Stimulated activated CD4-positive, alpha-beta T cell treated with anti-CD3 and anti-CD28 coated beads, Interleukin-2, amount 100 ng/mL, for 24 hours (primary cell): ENCODE data around the gene HS6ST1.

Experiments
- DNase-seq, 2 donors: peaks; one replicate each; pipeline ENCODE4 v3.0.0-alpha.2; 2020

HS6ST1 gene

DNA sequence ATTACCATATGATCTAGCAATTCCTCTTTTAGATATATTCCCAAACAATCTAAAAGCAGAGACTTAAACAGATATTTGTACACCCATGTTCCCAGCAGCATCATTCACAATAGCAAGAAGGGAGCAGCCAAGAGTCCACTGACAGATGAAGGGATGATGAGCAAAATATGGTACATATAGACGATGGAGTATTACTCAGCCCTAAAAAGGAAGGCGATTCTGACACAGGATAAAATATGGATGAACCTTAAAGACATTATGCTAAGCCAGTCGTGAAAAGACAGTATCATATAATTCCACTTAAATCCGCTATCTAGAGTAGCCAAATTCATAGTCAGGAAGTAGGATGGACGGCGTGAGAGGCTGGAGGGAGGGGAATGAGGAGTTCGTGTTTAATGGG is 20.4 kb downstream of the HS6ST1 start:
- DNase-seq: no peak

DNA sequence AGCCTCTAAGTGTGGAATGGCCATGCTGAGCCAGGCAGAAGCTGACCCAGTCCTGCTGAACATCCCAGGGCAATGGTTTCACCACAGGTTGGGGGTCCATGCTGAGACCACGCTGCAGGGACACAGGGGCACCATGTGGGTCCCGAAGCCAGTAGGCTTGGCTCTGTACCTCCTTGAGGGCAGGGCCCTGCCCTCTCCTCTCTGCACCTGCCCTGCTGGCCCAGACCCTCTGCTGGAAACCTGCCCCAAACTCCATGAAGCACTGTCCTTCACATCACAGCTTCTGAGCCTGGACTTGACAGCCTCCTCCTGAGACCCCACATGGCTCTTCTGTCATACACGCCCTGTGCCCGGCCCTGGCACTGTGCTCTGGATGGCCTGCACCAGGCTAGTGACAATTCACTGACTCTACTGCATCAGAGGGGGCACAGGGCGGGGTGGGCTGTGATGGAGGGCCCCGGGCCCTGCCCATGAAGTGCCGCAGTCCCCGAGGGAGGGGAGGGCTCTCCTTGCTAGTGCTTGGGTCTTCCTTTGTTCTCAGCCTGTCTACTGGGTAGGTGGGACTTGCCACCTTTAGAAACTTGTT is 24.7 kb downstream of the HS6ST1 start:
- no peak for DNase-seq

GRCh38 chr2:128293426-128293755 is 25.3 kb downstream of the HS6ST1 start:
- DNase-seq: no peak

GRCh38 chr2:128292599-128293425 is 25.9 kb downstream of the HS6ST1 start:
- DNase-seq: no peak

DNA sequence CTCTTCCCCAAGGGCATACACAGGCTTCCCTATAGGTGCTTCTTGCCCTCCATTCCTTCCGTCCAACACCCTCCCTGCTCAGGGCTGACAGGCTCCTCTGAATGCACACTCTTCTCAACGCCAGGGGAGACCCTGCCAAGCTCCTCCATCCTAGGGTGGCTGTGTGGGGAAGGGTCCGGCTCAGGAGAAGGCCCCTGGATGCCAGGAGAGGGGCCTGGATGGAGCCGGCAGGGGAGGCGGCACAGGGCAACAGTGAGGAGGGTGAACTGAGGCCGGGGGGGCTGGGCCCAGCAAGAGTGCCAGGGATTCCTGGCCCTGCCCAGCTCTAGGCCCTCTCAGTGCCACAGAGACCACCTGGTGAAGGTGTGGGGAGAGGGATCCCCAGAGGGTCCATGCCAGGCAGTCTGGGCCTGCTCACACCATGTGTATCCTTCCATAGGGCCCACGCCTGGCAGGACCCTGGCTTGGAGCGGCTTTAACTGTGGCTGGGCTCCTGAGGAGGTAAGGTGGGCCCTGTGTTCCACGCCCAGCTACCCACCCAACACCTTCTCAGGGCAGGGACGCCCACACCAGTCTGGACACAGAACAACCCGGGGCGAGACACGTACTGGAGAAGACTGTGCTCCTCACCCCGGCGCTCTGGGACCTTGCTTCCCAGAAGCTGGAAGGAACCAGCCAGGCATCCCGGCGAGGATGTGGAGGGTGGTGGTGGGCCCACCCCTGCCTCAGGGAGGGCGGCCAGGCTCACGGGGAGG is 26.6 kb downstream of the HS6ST1 start:
- no peak for DNase-seq

GRCh38 chr2:128291161-128291843 is 27.4 kb downstream of the HS6ST1 start:
- no peak for DNase-seq

- DNase-seq: no peak
These were observed 28.3 kb downstream of the HS6ST1 start for GRCh38 chr2:128290356-128290755.

DNA sequence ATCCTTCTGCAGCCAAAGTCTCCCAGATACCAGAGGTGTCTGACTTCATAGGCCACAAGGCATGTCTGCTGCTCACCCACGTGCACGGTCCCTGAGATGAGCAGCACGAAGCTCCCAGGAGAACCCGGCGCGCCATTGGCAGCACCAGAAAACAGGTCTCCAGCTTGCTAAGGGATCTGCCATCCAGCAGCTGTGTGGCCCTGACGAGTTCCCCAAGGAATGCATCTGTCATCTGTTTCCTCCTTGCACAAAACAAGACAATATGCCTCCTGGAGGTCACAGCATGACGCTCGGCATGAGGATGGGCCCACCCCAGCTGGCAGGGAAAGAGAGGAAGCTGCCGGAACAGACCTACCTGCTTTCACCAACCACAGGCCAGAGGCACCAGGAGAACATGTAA is 29.2 kb downstream of the HS6ST1 start:
- no peak for DNase-seq

GRCh38 chr2:128288781-128289180 is 29.9 kb downstream of the HS6ST1 start:
- no peak for DNase-seq

DNA sequence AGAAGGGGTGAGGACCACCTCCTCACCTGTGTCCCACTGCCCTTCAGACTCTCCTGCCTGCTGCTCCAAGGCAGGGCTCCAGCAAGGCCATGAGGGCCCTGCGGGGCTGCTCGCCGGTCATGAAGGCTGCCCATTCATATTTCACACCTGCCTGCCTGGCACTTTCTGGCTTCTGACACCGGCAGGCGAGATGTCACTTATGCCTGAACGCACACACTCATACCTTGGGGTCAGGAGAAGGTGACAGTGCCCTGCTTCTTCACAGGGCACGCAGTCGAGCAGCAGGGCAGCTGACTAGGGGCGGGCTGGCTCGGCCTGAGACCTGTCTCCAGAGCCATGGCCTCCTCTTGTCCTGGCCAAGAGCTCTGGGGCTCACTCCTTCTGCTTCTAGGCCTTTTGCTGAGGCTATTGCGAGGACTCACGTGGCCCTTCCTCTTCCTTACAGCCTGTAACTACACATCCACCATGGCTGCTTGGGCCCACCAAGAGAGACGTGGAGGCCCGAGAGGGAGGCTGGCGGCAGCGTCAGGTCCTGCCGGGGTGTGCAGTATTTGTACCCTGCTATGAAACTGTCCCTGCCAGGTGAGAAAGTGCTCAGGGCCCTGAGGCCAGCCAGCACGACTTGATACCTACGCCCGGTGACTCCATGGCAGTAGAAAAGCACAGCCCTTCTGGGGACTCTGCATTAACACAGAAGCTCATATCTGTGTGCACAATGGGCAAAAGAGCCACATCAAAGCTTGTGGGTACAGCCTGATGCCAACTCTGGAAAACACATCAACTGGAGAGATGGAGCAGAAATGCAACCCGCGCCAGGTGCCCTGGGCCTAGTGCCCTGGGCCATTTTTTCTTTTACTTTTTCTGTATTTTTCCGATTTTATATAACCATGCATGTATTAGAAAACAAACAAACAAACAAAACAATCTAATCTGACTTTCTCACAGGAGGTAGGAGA is 30.6 kb downstream of the HS6ST1 start:
- DNase-seq: no peak

DNA sequence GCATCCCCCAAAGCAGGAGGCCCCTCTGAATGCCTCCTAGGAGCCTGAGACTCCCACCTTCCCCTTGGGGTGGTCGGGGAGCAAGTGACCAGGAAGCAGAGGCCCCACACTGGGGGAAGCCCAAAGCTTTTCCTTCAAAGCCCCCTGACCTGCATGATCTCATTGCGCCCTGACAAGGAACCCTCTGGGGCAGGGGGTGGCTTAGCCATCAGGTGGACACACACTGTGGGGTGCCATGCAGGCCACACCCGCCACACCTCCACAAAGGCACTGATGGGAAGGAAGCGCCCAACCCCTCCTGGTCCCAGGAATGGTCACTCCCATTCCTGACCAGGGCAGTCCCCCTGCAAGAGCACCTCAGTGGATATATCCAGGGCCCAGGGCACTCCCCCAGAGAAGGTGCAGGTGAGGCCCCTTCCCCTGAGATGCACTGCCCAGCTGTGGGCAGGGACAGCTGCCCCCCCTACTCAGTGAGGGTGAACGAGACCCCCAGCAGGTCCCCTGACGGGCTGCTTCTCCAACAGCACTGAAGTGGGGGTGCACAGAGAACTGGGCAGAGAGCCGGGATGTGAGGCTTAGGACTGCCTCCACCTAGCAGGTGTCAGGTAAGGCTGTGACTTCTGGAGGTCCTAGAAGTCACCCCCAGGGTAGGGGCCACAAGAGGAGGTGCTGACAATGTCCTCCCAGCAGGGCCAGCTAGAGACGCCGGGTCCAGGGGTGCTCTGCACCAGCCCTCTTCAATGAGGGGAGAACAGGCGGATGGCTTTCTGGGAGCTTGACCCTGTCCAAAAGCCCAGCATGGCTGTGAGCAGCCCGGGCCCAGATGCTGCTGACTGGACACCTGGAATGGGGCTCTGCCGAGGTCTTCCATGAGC is 31.5 kb downstream of the HS6ST1 start:
- no peak for DNase-seq

GRCh38 chr2:128286011-128286721 is 32.5 kb downstream of the HS6ST1 start:
- no peak for DNase-seq

DNA sequence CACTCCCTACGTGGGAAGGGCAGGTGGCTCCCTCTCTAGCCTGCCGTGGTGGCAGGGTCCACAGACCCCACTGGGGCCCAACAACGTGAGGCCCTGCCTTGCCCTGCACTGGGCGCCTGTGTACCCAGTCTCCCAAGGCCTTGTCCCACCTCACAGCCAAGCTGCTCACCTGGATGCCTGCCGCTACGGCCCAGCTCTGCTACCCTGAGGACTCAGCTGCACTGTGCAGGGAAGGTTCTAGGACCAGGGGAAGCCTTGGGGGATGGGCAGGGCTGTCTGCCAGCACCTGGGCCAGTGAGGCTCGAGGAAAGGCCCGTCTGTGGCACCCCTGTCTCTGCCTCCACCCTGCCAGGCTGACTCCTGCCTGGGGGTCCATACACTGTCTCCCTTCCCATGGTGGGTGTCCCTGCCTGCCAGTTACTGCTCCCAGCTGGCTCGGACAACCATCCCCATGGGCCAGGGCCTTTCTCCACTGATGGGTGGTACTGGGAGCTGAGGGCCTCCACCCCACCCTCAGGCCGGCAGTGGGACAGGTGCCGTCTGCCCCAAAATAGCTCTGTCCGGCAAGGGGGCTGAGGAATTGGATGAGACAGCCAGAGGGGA is 33.2 kb downstream of the HS6ST1 start:
- no peak for DNase-seq

DNA sequence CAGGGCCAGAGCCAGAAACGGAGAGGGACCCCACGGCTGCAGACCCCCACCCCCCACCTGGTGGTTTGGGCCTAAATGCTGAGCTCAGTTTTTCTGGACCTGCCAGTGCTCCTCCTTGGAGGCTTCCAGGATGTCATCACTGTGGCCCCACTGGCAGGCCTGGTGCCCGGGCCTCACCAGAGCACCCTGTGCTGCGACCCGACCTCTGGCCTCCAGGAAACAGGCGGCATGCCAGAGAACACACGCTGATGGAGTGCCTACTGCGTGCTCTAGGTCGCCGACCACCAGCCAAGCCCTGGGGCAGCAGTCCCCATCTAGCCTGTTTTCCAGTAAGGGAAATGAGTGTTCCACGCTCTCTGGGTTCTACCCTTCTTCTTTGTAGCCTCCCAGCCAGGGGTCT is 33.8 kb downstream of the HS6ST1 start:
- DNase-seq: no peak

DNA sequence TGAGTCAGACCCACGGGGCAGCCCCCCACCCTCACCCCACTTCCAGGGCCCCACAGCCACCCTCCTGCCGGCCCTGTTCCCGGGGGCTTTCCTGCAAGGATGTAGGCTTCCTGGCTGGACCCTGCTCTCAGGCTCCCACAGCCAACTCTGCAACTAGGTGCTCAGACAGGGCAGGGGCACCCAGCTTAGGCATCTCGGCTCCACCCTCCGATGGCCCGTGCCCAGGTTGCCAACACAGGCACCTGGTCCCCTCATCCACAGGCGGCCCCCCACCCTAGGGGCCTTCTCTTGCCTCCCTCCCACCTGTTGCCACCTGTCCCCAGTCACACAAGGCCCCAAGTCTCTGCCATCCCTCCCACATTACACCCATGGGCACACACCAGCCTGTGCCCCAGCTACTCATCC is 34.6 kb downstream of the HS6ST1 start:
- DNase-seq: no peak

DNA sequence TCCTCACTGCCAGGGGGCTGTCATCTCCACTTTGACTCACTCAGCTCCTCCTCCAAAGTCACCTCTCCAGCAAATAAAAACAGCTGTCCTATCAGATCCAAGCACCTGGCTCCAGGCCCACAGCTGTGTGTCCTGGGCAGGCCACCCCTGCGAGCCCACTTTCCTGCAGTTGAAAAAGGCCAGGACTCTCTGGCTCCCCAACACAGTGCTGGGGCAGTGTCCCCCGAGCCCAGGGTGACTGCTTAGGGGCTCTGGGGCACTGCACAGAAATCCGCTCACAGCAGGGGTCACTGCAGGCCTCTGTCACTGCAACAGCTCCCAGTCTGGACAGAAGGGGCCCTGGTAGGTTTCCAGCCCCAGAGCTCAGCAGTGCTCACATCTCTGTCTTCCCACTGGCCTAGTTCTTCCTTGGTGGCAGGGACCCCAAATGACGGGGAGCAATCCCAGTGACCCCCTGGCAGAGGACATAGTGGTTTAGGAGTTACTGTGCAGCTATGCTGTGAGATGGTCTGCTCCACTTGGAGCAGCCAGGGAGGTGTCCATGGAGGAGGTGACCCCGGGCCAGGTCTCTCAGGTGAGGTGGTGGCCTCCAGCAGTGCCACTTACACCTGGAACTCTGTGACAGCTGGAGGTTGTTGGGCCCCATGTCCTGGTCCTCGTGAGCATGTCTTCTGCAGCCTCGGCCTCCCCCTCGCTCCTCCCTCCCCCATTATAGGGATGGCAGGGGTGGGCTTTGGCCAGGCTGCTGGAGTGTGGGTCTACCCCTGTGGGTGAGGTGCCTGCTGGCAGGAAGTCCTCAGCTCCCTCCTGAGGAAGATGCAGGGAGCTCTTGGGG is 35.5 kb downstream of the HS6ST1 start:
- no peak for DNase-seq

DNA sequence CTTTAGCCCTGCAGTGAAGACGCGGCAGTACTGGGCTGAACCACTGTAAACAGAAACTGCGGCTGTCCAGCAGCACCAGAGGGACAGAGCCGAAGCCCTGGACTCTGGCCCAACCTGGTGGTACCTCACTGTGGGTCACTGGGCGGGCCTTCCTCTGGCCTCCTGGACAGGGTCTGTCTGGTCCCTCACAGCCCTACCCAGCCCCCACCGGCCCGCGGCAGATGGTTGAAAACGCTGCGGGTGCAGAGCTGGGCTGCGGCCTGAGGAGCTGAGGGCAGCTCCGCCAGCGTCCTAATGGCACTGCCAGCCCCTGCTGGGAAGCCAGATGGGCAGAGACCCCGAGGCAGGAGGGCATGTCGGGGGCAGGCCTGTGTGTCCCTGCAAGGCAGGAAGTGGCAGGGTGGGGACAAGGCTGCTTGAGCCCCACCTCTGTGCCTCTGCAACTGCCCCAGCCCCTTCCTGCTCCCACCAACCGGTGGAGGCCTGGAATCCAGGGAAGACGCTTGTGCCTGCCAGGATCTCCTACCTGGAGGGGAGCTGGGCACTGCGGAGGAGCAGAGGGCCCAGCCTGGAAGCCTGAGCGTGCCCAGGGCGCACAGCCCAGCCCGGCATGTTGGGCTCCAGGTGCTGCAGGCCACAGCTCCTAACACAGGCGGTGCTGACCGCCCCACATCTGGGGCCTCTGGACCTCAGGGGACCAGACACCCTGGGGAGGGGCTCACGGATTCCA is 36.3 kb downstream of the HS6ST1 start:
- DNase-seq: no peak

DNA sequence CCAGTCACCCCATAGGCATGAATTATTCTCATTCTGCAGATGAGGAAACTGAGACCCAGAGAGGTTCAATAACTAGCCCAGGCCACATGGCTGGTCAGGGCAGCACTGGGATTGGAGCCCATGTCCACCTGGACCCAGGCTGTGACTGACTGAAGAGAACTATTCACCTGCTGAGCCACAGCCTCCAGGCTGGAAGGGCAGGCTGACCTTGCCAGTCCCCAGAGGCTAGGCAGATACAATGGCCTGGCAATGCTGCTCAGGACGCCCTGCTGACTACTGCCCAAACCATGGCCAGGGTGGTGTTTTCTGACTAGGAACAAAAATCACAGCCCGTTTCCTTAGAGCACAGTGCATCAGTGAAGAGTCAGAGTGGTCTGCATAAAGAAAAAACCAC is 36.8 kb downstream of the HS6ST1 start:
- DNase-seq: no peak
